HepG2 (cell line): ENCODE results near the gene VDR.

ENCODE experiments used
- CEBPB ChIP-seq: IDR thresholded peaks from 2 replicates; pipeline ENCODE4 v1.6.1; 2011; ENCODE audit warnings: low read depth, low read length, improper control_type of control experiment, borderline replicate concordance
- EHMT2 ChIP-seq: fragments of 200-600 bp; sonication (generic); IDR thresholded peaks from 2 replicates; pipeline ENCODE4 v1.7.0; 2017; ENCODE audit warnings: antibody characterized with exemption, low read depth, low read length, borderline replicate concordance
- NR2F1 ChIP-seq, 2 experiments: fragments of 450-650 bp in 1 of 2; formaldehyde crosslinking in 1 of 2; IDR thresholded peaks; 2 replicates each; pipeline versions ENCODE4 v1.5.0 to v1.6.1; 2016 to 2020; ENCODE audit warnings: mild to moderate bottlenecking in 1 of 2, missing compliant biosample characterization in 1 of 2, missing genetic modification reagents in 1 of 2, moderate library complexity in 1 of 2
- RBM39 ChIP-seq: fragments of 200-400 bp; formaldehyde crosslinking; IDR thresholded peaks from one replicate; pipeline ENCODE4 v1.6.1; 2018; ENCODE audit warnings: antibody characterized with exemption, mild to moderate bottlenecking, low read depth, low read length; ENCODE audit not compliant: poor library complexity, severe bottlenecking
- TAF1 ChIP-seq: sonication (generic); formaldehyde crosslinking; IDR thresholded peaks from 2 replicates; pipeline ENCODE4 v1.4.0; 2020; ENCODE audit warnings: missing genetic modification reagents
- ZNF30 ChIP-seq: sonication (generic); formaldehyde crosslinking; IDR thresholded peaks from 2 replicates; pipeline ENCODE4 v1.5.0; 2020; ENCODE audit warnings: mild to moderate bottlenecking, missing genetic modification reagents
- TF ChIP-seq, protein P1 (sequence below): IDR thresholded peaks from 2 replicates; pipeline ENCODE4 v1.6.1; 2012; ENCODE audit warnings: low read length, improper control_type of control experiment
- TF ChIP-seq, protein P2 (sequence below): sonication (generic); formaldehyde crosslinking; IDR thresholded peaks from 2 replicates; pipeline ENCODE4 v1.5.0; 2020; ENCODE audit warnings: mild to moderate bottlenecking, missing genetic modification reagents, moderate library complexity
- TF ChIP-seq, protein P3 (sequence below): sonication (generic); formaldehyde crosslinking; IDR thresholded peaks from 2 replicates; pipeline ENCODE4 v1.8.1; 2023; ENCODE audit warnings: mild to moderate bottlenecking, missing genetic modification reagents
- TF ChIP-seq, protein P4 (sequence below): sonication (generic); formaldehyde crosslinking; IDR thresholded peaks from 2 replicates; pipeline ENCODE4 v1.8.1; 2022; ENCODE audit warnings: low read depth, mild to moderate bottlenecking, missing genetic modification reagents
- TF ChIP-seq, protein P5 (sequence below): sonication (generic); formaldehyde crosslinking; IDR thresholded peaks from 2 replicates; pipeline ENCODE4 v1.4.0; 2020; ENCODE audit warnings: missing genetic modification reagents

DNA sequence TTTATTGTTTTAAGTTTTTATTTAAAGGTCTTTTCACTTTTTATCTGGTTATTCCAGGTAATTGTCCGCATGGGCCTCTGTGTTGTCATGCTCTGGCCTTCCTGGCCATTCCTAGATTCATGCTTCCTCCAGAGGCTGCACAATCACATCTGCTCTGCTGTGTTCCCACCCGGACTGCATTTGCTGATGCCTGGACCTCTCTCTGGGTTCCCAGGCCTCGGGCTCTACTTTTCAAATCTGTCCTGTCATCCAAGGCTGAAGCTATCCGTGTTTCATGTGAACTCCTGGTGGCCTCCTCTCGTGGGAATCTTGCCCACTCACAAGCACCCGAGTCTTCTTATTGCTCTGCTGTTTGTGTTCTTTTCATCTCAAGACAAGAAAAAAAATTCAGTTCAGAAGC, 16.1 kb upstream of the VDR start:
- TF ChIP-seq, protein P1, sequence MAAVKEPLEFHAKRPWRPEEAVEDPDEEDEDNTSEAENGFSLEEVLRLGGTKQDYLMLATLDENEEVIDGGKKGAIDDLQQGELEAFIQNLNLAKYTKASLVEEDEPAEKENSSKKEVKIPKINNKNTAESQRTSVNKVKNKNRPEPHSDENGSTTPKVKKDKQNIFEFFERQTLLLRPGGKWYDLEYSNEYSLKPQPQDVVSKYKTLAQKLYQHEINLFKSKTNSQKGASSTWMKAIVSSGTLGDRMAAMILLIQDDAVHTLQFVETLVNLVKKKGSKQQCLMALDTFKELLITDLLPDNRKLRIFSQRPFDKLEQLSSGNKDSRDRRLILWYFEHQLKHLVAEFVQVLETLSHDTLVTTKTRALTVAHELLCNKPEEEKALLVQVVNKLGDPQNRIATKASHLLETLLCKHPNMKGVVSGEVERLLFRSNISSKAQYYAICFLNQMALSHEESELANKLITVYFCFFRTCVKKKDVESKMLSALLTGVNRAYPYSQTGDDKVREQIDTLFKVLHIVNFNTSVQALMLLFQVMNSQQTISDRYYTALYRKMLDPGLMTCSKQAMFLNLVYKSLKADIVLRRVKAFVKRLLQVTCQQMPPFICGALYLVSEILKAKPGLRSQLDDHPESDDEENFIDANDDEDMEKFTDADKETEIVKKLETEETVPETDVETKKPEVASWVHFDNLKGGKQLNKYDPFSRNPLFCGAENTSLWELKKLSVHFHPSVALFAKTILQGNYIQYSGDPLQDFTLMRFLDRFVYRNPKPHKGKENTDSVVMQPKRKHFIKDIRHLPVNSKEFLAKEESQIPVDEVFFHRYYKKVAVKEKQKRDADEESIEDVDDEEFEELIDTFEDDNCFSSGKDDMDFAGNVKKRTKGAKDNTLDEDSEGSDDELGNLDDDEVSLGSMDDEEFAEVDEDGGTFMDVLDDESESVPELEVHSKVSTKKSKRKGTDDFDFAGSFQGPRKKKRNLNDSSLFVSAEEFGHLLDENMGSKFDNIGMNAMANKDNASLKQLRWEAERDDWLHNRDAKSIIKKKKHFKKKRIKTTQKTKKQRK: no peak
- TF ChIP-seq, protein P2, sequence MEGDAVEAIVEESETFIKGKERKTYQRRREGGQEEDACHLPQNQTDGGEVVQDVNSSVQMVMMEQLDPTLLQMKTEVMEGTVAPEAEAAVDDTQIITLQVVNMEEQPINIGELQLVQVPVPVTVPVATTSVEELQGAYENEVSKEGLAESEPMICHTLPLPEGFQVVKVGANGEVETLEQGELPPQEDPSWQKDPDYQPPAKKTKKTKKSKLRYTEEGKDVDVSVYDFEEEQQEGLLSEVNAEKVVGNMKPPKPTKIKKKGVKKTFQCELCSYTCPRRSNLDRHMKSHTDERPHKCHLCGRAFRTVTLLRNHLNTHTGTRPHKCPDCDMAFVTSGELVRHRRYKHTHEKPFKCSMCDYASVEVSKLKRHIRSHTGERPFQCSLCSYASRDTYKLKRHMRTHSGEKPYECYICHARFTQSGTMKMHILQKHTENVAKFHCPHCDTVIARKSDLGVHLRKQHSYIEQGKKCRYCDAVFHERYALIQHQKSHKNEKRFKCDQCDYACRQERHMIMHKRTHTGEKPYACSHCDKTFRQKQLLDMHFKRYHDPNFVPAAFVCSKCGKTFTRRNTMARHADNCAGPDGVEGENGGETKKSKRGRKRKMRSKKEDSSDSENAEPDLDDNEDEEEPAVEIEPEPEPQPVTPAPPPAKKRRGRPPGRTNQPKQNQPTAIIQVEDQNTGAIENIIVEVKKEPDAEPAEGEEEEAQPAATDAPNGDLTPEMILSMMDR (CRISPR knock-in tag): no peak
- TF ChIP-seq CEBPB (no peak), TAF1 (CRISPR knock-in tag) (no peak), NR2F1 (CRISPR knock-in tag; IDR thresholded peaks at IDR 0.05) (no peak), EHMT2 (no peak), ZNF30 (CRISPR knock-in tag) (no peak), RBM39 (no peak)
- TF ChIP-seq, protein P3, sequence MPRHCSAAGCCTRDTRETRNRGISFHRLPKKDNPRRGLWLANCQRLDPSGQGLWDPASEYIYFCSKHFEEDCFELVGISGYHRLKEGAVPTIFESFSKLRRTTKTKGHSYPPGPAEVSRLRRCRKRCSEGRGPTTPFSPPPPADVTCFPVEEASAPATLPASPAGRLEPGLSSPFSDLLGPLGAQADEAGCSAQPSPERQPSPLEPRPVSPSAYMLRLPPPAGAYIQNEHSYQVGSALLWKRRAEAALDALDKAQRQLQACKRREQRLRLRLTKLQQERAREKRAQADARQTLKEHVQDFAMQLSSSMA: no peak
- TF ChIP-seq, protein P4, sequence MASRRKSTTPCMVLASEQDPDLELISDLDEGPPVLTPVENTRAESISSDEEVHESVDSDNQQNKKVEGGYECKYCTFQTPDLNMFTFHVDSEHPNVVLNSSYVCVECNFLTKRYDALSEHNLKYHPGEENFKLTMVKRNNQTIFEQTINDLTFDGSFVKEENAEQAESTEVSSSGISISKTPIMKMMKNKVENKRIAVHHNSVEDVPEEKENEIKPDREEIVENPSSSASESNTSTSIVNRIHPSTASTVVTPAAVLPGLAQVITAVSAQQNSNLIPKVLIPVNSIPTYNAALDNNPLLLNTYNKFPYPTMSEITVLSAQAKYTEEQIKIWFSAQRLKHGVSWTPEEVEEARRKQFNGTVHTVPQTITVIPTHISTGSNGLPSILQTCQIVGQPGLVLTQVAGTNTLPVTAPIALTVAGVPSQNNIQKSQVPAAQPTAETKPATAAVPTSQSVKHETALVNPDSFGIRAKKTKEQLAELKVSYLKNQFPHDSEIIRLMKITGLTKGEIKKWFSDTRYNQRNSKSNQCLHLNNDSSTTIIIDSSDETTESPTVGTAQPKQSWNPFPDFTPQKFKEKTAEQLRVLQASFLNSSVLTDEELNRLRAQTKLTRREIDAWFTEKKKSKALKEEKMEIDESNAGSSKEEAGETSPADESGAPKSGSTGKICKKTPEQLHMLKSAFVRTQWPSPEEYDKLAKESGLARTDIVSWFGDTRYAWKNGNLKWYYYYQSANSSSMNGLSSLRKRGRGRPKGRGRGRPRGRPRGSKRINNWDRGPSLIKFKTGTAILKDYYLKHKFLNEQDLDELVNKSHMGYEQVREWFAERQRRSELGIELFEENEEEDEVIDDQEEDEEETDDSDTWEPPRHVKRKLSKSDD: no peak
- TF ChIP-seq, protein P5, sequence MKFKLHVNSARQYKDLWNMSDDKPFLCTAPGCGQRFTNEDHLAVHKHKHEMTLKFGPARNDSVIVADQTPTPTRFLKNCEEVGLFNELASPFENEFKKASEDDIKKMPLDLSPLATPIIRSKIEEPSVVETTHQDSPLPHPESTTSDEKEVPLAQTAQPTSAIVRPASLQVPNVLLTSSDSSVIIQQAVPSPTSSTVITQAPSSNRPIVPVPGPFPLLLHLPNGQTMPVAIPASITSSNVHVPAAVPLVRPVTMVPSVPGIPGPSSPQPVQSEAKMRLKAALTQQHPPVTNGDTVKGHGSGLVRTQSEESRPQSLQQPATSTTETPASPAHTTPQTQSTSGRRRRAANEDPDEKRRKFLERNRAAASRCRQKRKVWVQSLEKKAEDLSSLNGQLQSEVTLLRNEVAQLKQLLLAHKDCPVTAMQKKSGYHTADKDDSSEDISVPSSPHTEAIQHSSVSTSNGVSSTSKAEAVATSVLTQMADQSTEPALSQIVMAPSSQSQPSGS: no peak
